HepG2 (cell line): Measurements from ENCODE around the gene CPXM1. TPM values are rescaled to one million over a fixed set of nuclear protein-coding genes. Genes with fewer than 3 reads are reported as not detected.

Source experiments
- ATAD3A ChIP-seq: sonication (generic); formaldehyde crosslinking; IDR thresholded peaks from 2 replicates; pipeline ENCODE4 v1.4.0; 2020; ENCODE audit warnings: missing genetic modification reagents
- CENPBD1 ChIP-seq: sonication (generic); formaldehyde crosslinking; IDR thresholded peaks from 2 replicates; pipeline ENCODE4 v1.8.0; 2022; ENCODE audit warnings: missing genetic modification reagents, low read depth, mild to moderate bottlenecking, borderline replicate concordance
- EP300 ChIP-seq, 3 experiments: sonication (generic) in 1 of 3; formaldehyde crosslinking in 1 of 3; IDR thresholded peaks; 2 replicates each; pipeline versions ENCODE4 v1.5.1 to v1.6.1; 2011 to 2020; ENCODE audit warnings: low read depth in 2 of 3, low read length in 2 of 3, borderline replicate concordance in 1 of 3, improper control_type of control experiment in 1 of 3, mild to moderate bottlenecking in 1 of 3, missing genetic modification reagents in 1 of 3, moderate library complexity in 1 of 3
- ETS1 ChIP-seq: sonication (generic); formaldehyde crosslinking; IDR thresholded peaks from 2 replicates; pipeline ENCODE4 v1.4.0; 2020; ENCODE audit warnings: missing genetic modification reagents
- ETV5 ChIP-seq: IDR thresholded peaks from 2 replicates; pipeline ENCODE4 v1.6.1; 2018; ENCODE audit warnings: missing biosample characterization, missing genetic modification reagents, inconsistent platforms, borderline replicate concordance
- GMEB2 ChIP-seq: IDR thresholded peaks from 2 replicates; pipeline ENCODE4 v1.6.1; 2016; ENCODE audit warnings: missing biosample characterization, missing genetic modification reagents, low read depth
- JUN ChIP-seq: sonication (generic); formaldehyde crosslinking; IDR thresholded peaks from 2 replicates; pipeline ENCODE4 v1.4.0; 2020; ENCODE audit warnings: mild to moderate bottlenecking, missing genetic modification reagents
- KDM5B ChIP-seq: sonication (generic); formaldehyde crosslinking; IDR thresholded peaks from 2 replicates; pipeline ENCODE4 v1.4.0; 2020; ENCODE audit warnings: missing genetic modification reagents, mild to moderate bottlenecking, borderline replicate concordance
- NCOA5 ChIP-seq: sonication (generic); formaldehyde crosslinking; IDR thresholded peaks from 2 replicates; pipeline ENCODE4 v1.4.0; 2020; ENCODE audit warnings: missing genetic modification reagents
- NFKB2 ChIP-seq: sonication (generic); formaldehyde crosslinking; IDR thresholded peaks from 2 replicates; pipeline ENCODE4 v1.4.0; 2020; ENCODE audit warnings: missing genetic modification reagents, borderline replicate concordance
- NR1H2 ChIP-seq: sonication (generic); formaldehyde crosslinking; IDR thresholded peaks from 2 replicates; pipeline ENCODE4 v1.8.1; 2022; ENCODE audit warnings: low read depth, missing genetic modification reagents, borderline replicate concordance
- SALL1 ChIP-seq: sonication (generic); formaldehyde crosslinking; IDR thresholded peaks from 2 replicates; pipeline ENCODE4 v1.8.0; 2022; ENCODE audit warnings: mild to moderate bottlenecking, missing genetic modification reagents
- SNAPC5 ChIP-seq: sonication (generic); formaldehyde crosslinking; IDR thresholded peaks from 2 replicates; pipeline ENCODE4 v1.8.1; 2023; ENCODE audit warnings: mild to moderate bottlenecking, missing genetic modification reagents, borderline replicate concordance
- ZBTB21 ChIP-seq: sonication (generic); formaldehyde crosslinking; IDR thresholded peaks from 2 replicates; pipeline ENCODE4 v1.4.0; 2020; ENCODE audit warnings: missing genetic modification reagents
- ZNF10 ChIP-seq: sonication (generic); formaldehyde crosslinking; IDR thresholded peaks from 2 replicates; pipeline ENCODE4 v1.4.0; 2020; ENCODE audit warnings: mild to moderate bottlenecking, low read depth, missing genetic modification reagents, borderline replicate concordance
- ZNF235 ChIP-seq: sonication (generic); formaldehyde crosslinking; IDR thresholded peaks from 2 replicates; pipeline ENCODE4 v1.8.1; 2023; ENCODE audit warnings: mild to moderate bottlenecking, missing genetic modification reagents, borderline replicate concordance
- ZNF326 ChIP-seq: sonication (generic); formaldehyde crosslinking; IDR thresholded peaks from 2 replicates; pipeline ENCODE4 v1.4.0; 2020; ENCODE audit warnings: missing genetic modification reagents, borderline replicate concordance
- ZNF704 ChIP-seq: sonication (generic); formaldehyde crosslinking; IDR thresholded peaks from 2 replicates; pipeline ENCODE4 v1.8.1; 2023; ENCODE audit warnings: mild to moderate bottlenecking, inconsistent platforms, moderate library complexity, missing genetic modification reagents, borderline replicate concordance
- ZNF773 ChIP-seq: sonication (generic); formaldehyde crosslinking; IDR thresholded peaks from 2 replicates; pipeline ENCODE4 v1.4.0; 2020; ENCODE audit warnings: missing genetic modification reagents, borderline replicate concordance
- ZSCAN5A ChIP-seq: sonication (generic); formaldehyde crosslinking; IDR thresholded peaks from 2 replicates; pipeline ENCODE4 v1.8.0; 2022; ENCODE audit warnings: mild to moderate bottlenecking, missing genetic modification reagents, borderline replicate concordance
- polyA plus RNA-seq, 8 experiments: library from polyadenylated mRNA; depleted of rRNA in 3 of 8; stranded (reverse) in 7 of 8; unstranded in 1 of 8; fragments of >200 nt; fragmentation: Illumina TruSeq in 4 of 8; extraction: Trizol in 4 of 8; gene quantifications; 2 replicates each; pipeline versions ENCODE4 v1.2.1 to v1.2.3, GENCODE V29; 2011 to 2016; ENCODE audit warnings: low read depth in 4 of 8, missing spikeins in 1 of 8, mixed read lengths in 1 of 8; ENCODE audit not compliant: insufficient read depth in 1 of 8
- total RNA-seq, 5 experiments: library from RNA; depleted of rRNA; stranded (reverse); fragments of >200 nt; fragmentation: Illumina TruSeq; extraction: Trizol; gene quantifications; 2 replicates each; pipeline ENCODE4 v1.2.3, GENCODE V29; 2016; ENCODE audit warnings: low read depth in 1 of 5

The CPXM1 gene
- total and polyA plus RNA-seq, 2 of the 13 experiments (the other 11 are each of a cell fraction or from before 2014, with no cell fraction given) = 0.07 TPM; not detected in 1

GRCh38 chr20:2840138-2840966 lies 39.9 kb upstream of the CPXM1 start, which contains the start of the genes PCED1A and VPS16 (continued):
- TF ChIP-seq ZNF235 (peak; percentile 90; the same call in 1 of the 2 replicates), ETV5 (peak; percentile 93), ZNF10 (no peak), NCOA5 (CRISPR knock-in tag) (no peak), SNAPC5 (CRISPR knock-in tag) (peak; percentile 58; the same call in 1 of the 2 replicates), NR1H2 (peak; percentile 74), JUN (peak; percentile 78; the same call in 1 of the 2 replicates), CENPBD1 (CRISPR knock-in tag) (no peak; the same call in 1 of the 2 replicates), ATAD3A (CRISPR knock-in tag) (peak; percentile 78), KDM5B (CRISPR knock-in tag) (peak; percentile 100), NFKB2 (peak; percentile 67), ZSCAN5A (CRISPR knock-in tag) (peak; percentile 96; the same call in 1 of the 2 replicates), EP300 (IDR thresholded peaks at IDR 0.05; ENCODE audit: low read depth in 2 of 2, low read length in 2 of 2) (no peak), EP300 (CRISPR knock-in tag; IDR thresholded peaks at IDR 0.05; ENCODE audit: borderline replicate concordance) (no peak), ZBTB21 (CRISPR knock-in tag) (no peak; the same call in 1 of the 2 replicates), ZNF326 (CRISPR knock-in tag) (no peak), SALL1 (peak; percentile 96), ETS1 (CRISPR knock-in tag) (peak; percentile 78; the same call in 1 of the 2 replicates), GMEB2 (CRISPR knock-in tag) (peak; percentile 67; the same call in 1 of the 2 replicates), ZNF773 (CRISPR knock-in tag) (peak; percentile 95; the same call in 1 of the 2 replicates), ZNF704 (peak; percentile 91)
